Colonic mucosa (tissue), 4 donors: ENCODE data around the gene SH3BGR. TPM values are rescaled to one million over a fixed set of nuclear protein-coding genes. Genes with fewer than 3 reads are reported as not detected.

Experiments used
- DNase-seq: peaks from one replicate; pipeline ENCODE4 v3.0.0-alpha.2; 2020
- H3K27ac ChIP-seq: fragments of 200-600 bp; one replicate; pipeline ENCODE4 v1.8.0; 2021
- H3K27me3 ChIP-seq: fragments of 200-600 bp; one replicate; pipeline ENCODE4 v1.8.0; 2021
- H3K36me3 ChIP-seq: fragments of 200-600 bp; one replicate; pipeline ENCODE4 v1.8.0; 2021
- H3K4me1 ChIP-seq: fragments of 200-600 bp; one replicate; pipeline ENCODE4 v1.8.0; 2021; ENCODE audit warnings: mild to moderate bottlenecking
- H3K4me3 ChIP-seq: fragments of 200-600 bp; one replicate; pipeline ENCODE4 v1.8.0; 2021
- H3K9ac ChIP-seq, 2 donors: one replicate each; pipeline ENCODE4 v1.7.0; 2013; ENCODE audit warnings: control low read depth in 2 of 2, low read depth in 2 of 2, low read length in 2 of 2
- H3K9me3 ChIP-seq: fragments of 200-600 bp; one replicate; pipeline ENCODE4 v1.8.0; 2021
- intact Hi-C: fragments of 100-400 bp; cut with DNase I; formaldehyde crosslinking; loops from one replicate; pipeline ENCODE4 v1.14.1; 2022
- total RNA-seq, 2 donors: library from RNA; stranded (reverse); fragmentation: NEBNext Ultra II Directional in 1 of 2; extraction: Animal tissue kit (Norgen Biotek cat#: 25700) in 1 of 2; gene quantifications; one replicate each; pipeline ENCODE4 v1.2.1, GENCODE V29; 2021
- TF ChIP-seq, protein P1 (sequence below): fragments of 200-600 bp; IDR thresholded peaks from one replicate; pipeline ENCODE4 v1.8.0; 2022; ENCODE audit warnings: antibody characterized with exemption, mild to moderate bottlenecking
- donor health status: healthy.
- donor health status: DM: no; HTN: no; CAD: no.
- donor health status: DM: no; HTN: no; CAD: no.

Gene SH3BGR
- total RNA-seq, 2 donors from 2014 or later, result 3.3 to 5.1 TPM

DNA sequence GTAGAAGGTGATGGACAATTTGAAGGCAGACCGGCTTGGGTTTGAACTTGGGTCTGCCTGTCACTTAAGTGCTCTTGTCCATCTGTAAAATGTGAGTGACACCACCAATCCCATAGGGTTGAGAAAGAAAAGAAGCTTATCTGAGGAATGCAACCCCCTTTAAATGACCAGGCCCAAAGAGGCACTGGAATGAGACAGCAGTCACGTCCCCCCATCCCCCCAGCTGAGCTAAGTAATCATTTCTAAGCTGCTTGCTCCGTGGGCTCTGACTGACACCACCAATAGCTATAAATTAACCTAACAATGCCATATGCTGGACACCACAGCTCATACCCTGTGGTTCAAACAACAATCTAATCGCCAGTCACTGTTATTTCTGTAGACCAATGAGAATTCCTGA is 21.3 kb upstream of the SH3BGR start:
- intact Hi-C loops, result no loop called here
- H3K27me3 ChIP-seq, result no peaks in the 10 kb centered on the region

DNA sequence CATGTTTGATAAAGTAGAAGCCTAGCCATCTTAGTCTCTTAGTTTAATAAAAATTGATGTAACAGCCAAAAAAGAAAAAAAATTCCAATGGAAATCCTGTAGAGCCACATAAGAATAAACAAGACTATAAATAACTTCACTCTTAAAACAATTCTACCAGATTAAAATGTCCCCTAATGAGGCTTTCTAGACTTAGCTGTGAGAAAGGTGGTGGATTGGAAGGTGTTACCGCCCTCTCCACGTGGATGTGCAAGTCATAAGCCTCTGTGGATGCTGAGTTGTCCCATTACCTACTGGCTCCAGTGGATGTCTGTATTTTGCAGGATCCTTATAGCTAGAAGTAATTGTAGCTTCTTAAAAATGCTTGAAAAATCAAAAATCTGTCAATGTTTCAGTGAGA is 20.8 kb upstream of the SH3BGR start:
- Histone ChIP-seq H3K4me1 (no peaks in the 10 kb centered on the region), H3K36me3 (no peaks in the 10 kb centered on the region), H3K4me3 (no peak overlapping the region), H3K9ac (no peak overlapping the region), H3K27ac (no peak overlapping the region), H3K27me3 (no peaks in the 10 kb centered on the region), H3K9me3 (no peaks in the 10 kb centered on the region)
- DNase-seq, result no peak
- TF ChIP-seq, protein P1, sequence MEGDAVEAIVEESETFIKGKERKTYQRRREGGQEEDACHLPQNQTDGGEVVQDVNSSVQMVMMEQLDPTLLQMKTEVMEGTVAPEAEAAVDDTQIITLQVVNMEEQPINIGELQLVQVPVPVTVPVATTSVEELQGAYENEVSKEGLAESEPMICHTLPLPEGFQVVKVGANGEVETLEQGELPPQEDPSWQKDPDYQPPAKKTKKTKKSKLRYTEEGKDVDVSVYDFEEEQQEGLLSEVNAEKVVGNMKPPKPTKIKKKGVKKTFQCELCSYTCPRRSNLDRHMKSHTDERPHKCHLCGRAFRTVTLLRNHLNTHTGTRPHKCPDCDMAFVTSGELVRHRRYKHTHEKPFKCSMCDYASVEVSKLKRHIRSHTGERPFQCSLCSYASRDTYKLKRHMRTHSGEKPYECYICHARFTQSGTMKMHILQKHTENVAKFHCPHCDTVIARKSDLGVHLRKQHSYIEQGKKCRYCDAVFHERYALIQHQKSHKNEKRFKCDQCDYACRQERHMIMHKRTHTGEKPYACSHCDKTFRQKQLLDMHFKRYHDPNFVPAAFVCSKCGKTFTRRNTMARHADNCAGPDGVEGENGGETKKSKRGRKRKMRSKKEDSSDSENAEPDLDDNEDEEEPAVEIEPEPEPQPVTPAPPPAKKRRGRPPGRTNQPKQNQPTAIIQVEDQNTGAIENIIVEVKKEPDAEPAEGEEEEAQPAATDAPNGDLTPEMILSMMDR, result no peak
- intact Hi-C loops, result no loop called here

More for the DNA sequence above, 21.3 kb upstream of the SH3BGR start:
- no peak overlapping the region for H3K27ac ChIP-seq
- DNase-seq, result no peak
- no peaks in the 10 kb centered on the region for H3K9me3 ChIP-seq
- no peaks in the 10 kb centered on the region for H3K4me1 ChIP-seq
- no peaks in the 10 kb centered on the region for H3K36me3 ChIP-seq
- no peak overlapping the region for H3K4me3 ChIP-seq
- TF ChIP-seq, protein P1, result no peak
- no peak overlapping the region for H3K9ac ChIP-seq

DNA sequence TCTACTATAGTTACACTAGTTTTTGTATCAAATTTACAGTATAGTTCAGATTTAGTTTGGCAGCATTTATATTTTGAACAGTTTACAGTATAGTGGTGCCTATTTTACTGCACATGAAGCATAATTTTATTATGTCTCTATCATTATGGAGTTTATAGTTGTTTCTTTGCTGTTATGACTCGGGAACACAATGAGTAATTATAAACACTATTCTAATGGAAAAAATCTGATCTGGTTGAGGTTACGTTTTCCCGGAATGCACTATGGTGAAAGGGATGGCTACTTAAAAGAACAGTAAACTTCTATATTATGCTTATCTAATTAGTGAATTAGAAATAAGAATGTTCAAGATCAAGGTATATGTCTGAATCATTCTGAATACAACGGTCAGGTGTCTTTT is 16.8 kb upstream of the SH3BGR start:
- intact Hi-C loops, result no loop called here
- no peaks in the 10 kb centered on the region for H3K36me3 ChIP-seq
- TF ChIP-seq, protein P1, result no peak

DNA sequence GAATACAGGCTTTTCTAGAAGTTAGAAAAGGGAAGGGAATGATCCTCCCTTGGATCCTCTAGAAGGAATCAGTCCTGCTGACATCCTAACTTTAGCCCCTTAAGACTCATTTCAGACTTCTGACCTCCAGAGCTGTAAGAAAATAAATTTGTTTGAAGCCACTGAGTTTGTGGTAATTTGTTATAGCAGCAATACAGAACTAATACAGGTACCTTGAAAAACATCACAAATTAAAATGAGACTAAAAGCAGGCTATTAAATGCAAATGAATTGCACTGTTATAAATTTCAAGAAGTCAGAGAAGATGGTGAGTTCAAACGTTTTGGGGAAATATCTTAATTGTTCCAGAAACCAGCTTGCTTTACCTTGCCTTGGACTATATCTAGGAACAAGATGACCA is 12.5 kb upstream of the SH3BGR start:
- intact Hi-C loops, result no loop called here
- no peaks in the 10 kb centered on the region for H3K36me3 ChIP-seq
- no peak overlapping the region for H3K9ac ChIP-seq
- H3K27me3 ChIP-seq, result no peaks in the 10 kb centered on the region
- TF ChIP-seq, protein P1, result no peak
- H3K4me3 ChIP-seq, result no peak overlapping the region
- no peaks in the 10 kb centered on the region for H3K9me3 ChIP-seq
- no peaks in the 10 kb centered on the region for H3K4me1 ChIP-seq
- H3K27ac ChIP-seq, result no peak overlapping the region
- no peak for DNase-seq

More for the DNA sequence above, 16.8 kb upstream of the SH3BGR start:
- Histone ChIP-seq H3K9ac (no peak overlapping the region), H3K4me3 (no peak overlapping the region), H3K27ac (no peak overlapping the region), H3K9me3 (no peaks in the 10 kb centered on the region), H3K27me3 (no peaks in the 10 kb centered on the region), H3K4me1 (no peaks in the 10 kb centered on the region)
- DNase-seq, result no peak

DNA sequence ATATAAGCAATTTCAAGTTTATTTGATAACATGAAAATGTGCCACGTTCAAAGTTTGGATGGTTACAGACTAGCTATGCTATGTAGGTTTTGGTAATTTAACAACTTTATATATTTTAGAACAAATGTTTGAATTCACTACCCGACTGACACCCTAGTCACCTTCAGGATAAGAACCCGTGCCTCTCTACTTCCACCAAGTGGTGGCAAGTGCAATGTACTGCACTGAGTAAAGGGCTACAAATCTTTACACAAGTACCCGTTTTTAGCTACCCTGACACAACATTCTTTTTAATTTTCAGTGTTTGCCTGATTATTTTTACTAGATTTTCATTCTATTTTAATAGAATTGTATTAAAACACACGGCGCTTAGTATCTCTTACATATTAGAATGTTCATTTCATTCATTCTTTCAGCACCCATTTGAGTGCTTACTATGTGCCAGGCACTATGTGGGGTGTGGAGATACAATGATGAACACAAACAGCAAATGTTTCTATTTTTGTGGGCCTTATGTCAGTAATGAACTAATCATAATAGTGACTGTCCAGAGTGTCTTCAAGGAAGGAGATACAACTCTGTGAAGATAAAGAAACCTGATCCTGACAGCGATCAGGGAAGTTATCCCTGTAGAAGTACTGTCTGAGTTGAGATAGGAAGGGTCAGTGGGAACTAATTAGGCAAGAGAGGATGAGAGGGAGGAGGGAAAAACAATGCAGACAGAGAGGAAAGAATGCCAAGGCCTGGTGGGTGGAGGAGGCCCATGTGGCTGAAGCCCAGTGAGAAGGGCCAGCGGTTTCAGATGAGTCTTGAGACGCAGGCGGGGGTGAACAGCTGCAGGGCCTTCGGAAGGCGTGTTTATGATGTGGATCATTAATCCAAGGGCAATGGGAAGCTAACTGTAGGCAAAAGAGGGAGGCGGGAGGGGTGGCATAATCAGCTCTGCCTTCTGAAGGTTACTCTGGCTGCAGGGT is 10.0 kb upstream of the SH3BGR start:
- Histone ChIP-seq H3K27ac (no peak overlapping the region), H3K4me3 (no peak overlapping the region), H3K9me3 (no peaks in the 10 kb centered on the region), H3K36me3 (no peaks in the 10 kb centered on the region), H3K4me1 (no peaks in the 10 kb centered on the region), H3K9ac (no peak overlapping the region), H3K27me3 (no peaks in the 10 kb centered on the region)
- TF ChIP-seq, protein P1, result peak; percentile 63
- DNase-seq, result no peak
- intact Hi-C loops, result no loop called here
